ENCODE data around the gene ZHX3.
A peak's percentile ranks its signal among the peaks of the same experiment; 100 is the strongest.

The ZHX3 gene

GRCh38 chr20:41173161-41173721 is 144.3 kb downstream of the ZHX3 start:
- peak; percentile 67 for DNase-seq (ENCODE audit: insufficient read length, low spot score)
- TF ChIP-seq PAX5 (IDR thresholded peaks at IDR 0.05; ENCODE audit: insufficient read depth, low read length, severe bottlenecking), result no peak
- peak; percentile 86 for FAIRE-seq

GRCh38 chr20:41172296-41173140 is 145.0 kb downstream of the ZHX3 start:
- DNase-seq (ENCODE audit: insufficient read length, low spot score) (no peak), FAIRE-seq (no peak)
- no peak; the same call in 1 of the 2 replicates for TF ChIP-seq POLR2A (IDR thresholded peaks at IDR 0.05; ENCODE audit: low read depth, low read length)
- TF ChIP-seq TAF1 (IDR thresholded peaks at IDR 0.05; ENCODE audit: low read depth, low read length), result no peak
- no peak for TF ChIP-seq POU2F2 (IDR thresholded peaks at IDR 0.05; ENCODE audit: low read depth, low read length)
- no peak for TF ChIP-seq SPI1 (IDR thresholded peaks at IDR 0.05; ENCODE audit: low read depth, low read length)
- no peak for TF ChIP-seq PAX5 (IDR thresholded peaks at IDR 0.05; ENCODE audit: insufficient read depth, low read length, severe bottlenecking)
- TF ChIP-seq POLR2AphosphoS5 (IDR thresholded peaks at IDR 0.05; ENCODE audit: low read depth, low read length), result no peak

- TF ChIP-seq TAF1 (IDR thresholded peaks at IDR 0.05; ENCODE audit: low read depth, low read length), result no peak
- no peak for TF ChIP-seq POLR2AphosphoS5 (IDR thresholded peaks at IDR 0.05; ENCODE audit: low read depth, low read length)
- TF ChIP-seq POLR2A (IDR thresholded peaks at IDR 0.05; ENCODE audit: low read depth, low read length), result no peak
- TF ChIP-seq PAX5 (IDR thresholded peaks at IDR 0.05; ENCODE audit: insufficient read depth, low read length, severe bottlenecking), result no peak
- no peak for TF ChIP-seq POU2F2 (IDR thresholded peaks at IDR 0.05; ENCODE audit: low read depth, low read length)
- TF ChIP-seq SPI1 (IDR thresholded peaks at IDR 0.05; ENCODE audit: low read depth, low read length), result no peak
- no peak for FAIRE-seq
- no peak for DNase-seq (ENCODE audit: insufficient read length, low spot score)
Observed at GRCh38 chr20:41171736-41172295, 145.7 kb downstream of the ZHX3 start.

GRCh38 chr20:41170386-41171105 is 147.0 kb downstream of the ZHX3 start:
- FAIRE-seq (no peak), DNase-seq (ENCODE audit: insufficient read length, low spot score) (no peak)
- TF ChIP-seq PAX5 (IDR thresholded peaks at IDR 0.05; ENCODE audit: insufficient read depth, low read length, severe bottlenecking), result no peak
- no peak for TF ChIP-seq POLR2AphosphoS5 (IDR thresholded peaks at IDR 0.05; ENCODE audit: low read depth, low read length)
- no peak for TF ChIP-seq SPI1 (IDR thresholded peaks at IDR 0.05; ENCODE audit: low read depth, low read length)
- TF ChIP-seq POU2F2 (IDR thresholded peaks at IDR 0.05; ENCODE audit: low read depth, low read length), result no peak
- no peak for TF ChIP-seq POLR2A (IDR thresholded peaks at IDR 0.05; ENCODE audit: low read depth, low read length)

DNA sequence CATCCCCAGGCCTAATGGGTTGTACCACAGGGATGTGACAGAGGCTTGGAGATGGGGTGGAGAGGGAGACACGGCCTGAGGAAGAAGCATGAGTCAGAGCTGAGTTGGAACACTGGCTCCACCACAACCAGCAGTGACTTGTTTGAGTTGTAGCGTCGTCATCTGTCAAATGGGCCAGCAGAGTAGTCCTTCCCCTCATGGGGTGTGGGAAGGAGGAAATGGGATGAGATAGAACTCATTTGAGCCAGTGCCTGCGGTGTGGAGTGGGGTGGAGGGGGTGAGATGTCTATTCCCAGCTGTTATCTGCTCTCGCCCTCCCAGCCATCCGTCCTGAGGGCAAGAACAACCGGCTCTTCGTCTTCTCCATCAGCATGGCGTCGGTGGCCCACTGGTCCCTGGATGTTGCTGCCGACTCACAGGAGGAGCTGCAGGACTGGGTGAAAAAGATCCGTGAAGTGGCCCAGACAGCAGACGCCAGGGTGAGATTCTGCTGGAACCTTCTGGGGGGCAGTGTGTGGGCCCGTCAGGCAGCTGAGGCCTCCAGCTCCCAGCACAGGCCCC is 147.7 kb downstream of the ZHX3 start:
- no peak for FAIRE-seq
- no peak for TF ChIP-seq POLR2AphosphoS5 (IDR thresholded peaks at IDR 0.05; ENCODE audit: low read depth, low read length)
- TF ChIP-seq SPI1 (IDR thresholded peaks at IDR 0.05; ENCODE audit: low read depth, low read length), result no peak
- no peak for TF ChIP-seq TAF1 (IDR thresholded peaks at IDR 0.05; ENCODE audit: low read depth, low read length)
- no peak for TF ChIP-seq POLR2A (IDR thresholded peaks at IDR 0.05; ENCODE audit: low read depth, low read length)
- TF ChIP-seq PAX5 (IDR thresholded peaks at IDR 0.05; ENCODE audit: insufficient read depth, low read length, severe bottlenecking), result no peak
- TF ChIP-seq POU2F2 (IDR thresholded peaks at IDR 0.05; ENCODE audit: low read depth, low read length), result no peak
- no peak for DNase-seq (ENCODE audit: insufficient read length, low spot score)

DNA sequence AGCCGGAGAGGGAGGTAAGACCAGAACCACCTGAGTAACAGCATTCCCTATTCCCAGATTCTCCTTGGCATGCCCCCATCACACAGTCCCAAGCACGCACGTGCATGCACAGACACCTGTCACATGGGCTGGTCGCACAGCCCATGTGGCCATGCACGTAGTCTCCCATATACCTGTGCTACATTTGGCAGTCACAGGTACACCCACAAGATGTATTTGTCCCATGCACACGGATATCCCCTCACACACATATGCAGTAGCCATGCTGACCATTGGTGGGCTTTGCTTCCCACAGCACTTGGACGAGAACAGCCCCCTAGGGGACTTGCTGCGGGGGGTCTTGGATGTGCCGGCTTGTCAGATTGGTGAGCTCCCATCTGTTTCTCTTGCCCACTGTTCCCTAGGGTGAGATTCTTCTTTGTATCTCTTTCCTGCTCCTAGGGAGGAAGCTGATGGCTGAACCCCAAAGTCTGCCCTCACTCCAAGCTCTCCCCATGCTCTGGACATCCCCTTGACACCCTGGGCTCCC is 148.3 kb downstream of the ZHX3 start:
- TF ChIP-seq POLR2AphosphoS5 (IDR thresholded peaks at IDR 0.05; ENCODE audit: low read depth, low read length) (no peak), SPI1 (IDR thresholded peaks at IDR 0.05; ENCODE audit: low read depth, low read length) (no peak), PAX5 (IDR thresholded peaks at IDR 0.05; ENCODE audit: insufficient read depth, low read length, severe bottlenecking) (no peak), POU2F2 (IDR thresholded peaks at IDR 0.05; ENCODE audit: low read depth, low read length) (no peak), POLR2A (IDR thresholded peaks at IDR 0.05; ENCODE audit: low read depth, low read length) (no peak), TAF1 (IDR thresholded peaks at IDR 0.05; ENCODE audit: low read depth, low read length) (no peak)
- FAIRE-seq (no peak), DNase-seq (ENCODE audit: insufficient read length, low spot score) (no peak)

GRCh38 chr20:41168281-41169161 is 149.0 kb downstream of the ZHX3 start:
- DNase-seq (ENCODE audit: insufficient read length, low spot score), result no peak
- no peak for TF ChIP-seq POLR2A (IDR thresholded peaks at IDR 0.05; ENCODE audit: low read depth, low read length)
- no peak for TF ChIP-seq SPI1 (IDR thresholded peaks at IDR 0.05; ENCODE audit: low read depth, low read length)
- TF ChIP-seq POU2F2 (IDR thresholded peaks at IDR 0.05; ENCODE audit: low read depth, low read length), result no peak
- no peak for TF ChIP-seq POLR2AphosphoS5 (IDR thresholded peaks at IDR 0.05; ENCODE audit: low read depth, low read length)
- no peak for TF ChIP-seq TAF1 (IDR thresholded peaks at IDR 0.05; ENCODE audit: low read depth, low read length)
- no peak for TF ChIP-seq PAX5 (IDR thresholded peaks at IDR 0.05; ENCODE audit: insufficient read depth, low read length, severe bottlenecking)
- FAIRE-seq, result no peak

Measured in GM12891 (cell line).